ENCODE data around the gene ZMAT5. TPM values are rescaled to one million over a fixed set of nuclear protein-coding genes. Genes with fewer than 3 reads are reported as not detected.

ZMAT5 gene
- total RNA-seq, 1 experiment from 2014 or later = 21.0 TPM

DNA sequence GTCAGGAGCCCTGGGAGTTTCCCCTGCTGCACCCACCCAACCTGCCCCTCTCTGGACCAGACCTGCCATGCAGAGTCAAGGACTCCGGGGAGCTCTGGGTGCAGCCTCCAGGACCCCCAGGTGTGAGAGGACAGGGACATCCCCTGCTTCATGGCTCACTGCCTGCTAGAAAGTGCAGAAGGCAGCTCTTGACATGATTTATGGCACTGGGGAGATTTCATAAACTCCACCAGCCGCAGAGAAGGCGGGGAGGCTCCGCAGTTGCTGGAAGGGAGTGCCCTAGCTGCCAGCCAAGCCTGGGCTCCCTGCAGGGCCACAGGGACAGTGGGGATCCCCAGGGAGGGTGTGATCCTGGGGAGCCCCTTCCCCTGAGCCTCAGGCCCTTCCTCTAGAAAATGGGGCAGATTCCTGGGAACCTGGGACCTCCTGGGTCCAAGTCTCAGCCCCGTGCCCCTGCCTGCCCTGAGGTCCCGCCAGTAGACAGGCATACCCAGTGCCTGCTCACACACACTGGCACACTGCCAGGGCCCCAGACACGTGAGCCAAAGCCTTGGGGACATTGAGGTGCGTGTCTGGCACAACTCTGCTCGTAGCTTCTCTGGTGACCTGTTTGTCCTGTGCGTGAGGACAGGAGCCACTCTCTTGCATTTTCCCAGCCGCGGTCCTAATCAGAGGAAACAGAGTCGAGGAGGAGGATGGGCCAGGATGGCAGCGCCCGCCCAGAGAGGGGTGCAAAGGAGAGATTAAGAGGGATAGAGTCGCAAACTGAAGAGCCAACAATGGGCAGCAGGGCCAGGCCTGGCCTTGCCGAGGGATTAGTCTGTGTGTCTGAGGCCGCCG is 33.2 kb downstream of the ZMAT5 start:
- CTCF ChIA-PET = no interaction called here
- no peaks in the 10 kb centered on the region for H3K9me3 Mint-ChIP-seq (ENCODE audit: low read depth, unreplicated experiment)
- TF ChIP-seq, protein P1, sequence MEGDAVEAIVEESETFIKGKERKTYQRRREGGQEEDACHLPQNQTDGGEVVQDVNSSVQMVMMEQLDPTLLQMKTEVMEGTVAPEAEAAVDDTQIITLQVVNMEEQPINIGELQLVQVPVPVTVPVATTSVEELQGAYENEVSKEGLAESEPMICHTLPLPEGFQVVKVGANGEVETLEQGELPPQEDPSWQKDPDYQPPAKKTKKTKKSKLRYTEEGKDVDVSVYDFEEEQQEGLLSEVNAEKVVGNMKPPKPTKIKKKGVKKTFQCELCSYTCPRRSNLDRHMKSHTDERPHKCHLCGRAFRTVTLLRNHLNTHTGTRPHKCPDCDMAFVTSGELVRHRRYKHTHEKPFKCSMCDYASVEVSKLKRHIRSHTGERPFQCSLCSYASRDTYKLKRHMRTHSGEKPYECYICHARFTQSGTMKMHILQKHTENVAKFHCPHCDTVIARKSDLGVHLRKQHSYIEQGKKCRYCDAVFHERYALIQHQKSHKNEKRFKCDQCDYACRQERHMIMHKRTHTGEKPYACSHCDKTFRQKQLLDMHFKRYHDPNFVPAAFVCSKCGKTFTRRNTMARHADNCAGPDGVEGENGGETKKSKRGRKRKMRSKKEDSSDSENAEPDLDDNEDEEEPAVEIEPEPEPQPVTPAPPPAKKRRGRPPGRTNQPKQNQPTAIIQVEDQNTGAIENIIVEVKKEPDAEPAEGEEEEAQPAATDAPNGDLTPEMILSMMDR (IDR thresholded peaks at IDR 0.05; ENCODE audit: unreplicated experiment) = no peak

DNA sequence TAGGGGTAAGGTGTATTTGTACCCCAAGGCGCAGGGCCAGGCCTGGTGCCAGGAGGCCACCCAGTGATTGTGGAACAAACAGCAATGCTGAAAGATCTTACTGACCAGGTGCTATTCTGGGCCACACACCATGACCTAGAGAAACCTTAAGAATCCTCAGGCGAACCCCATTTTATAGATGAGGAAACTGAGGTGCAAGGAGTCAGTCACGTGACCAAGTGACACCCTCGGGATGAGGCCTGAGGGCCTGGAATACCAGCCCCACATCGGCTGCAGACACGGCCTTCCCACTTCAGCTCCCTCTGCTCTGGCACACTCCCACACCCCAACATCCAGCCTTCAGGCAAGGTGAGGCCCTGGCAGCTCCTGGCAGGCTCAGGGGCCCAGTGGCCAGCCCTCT is 33.9 kb downstream of the ZMAT5 start:
- TF ChIP-seq, protein P1 (IDR thresholded peaks at IDR 0.05; ENCODE audit: unreplicated experiment) = no peak
- no peaks in the 10 kb centered on the region for H3K9me3 Mint-ChIP-seq (ENCODE audit: low read depth, unreplicated experiment)
- H3K4me1 Mint-ChIP-seq (ENCODE audit: low read depth, unreplicated experiment) = no peaks in the 10 kb centered on the region
- H3K4me3 Mint-ChIP-seq (ENCODE audit: low read depth, unreplicated experiment) = no peak overlapping the region
- no TSS peak for BruUV-seq (replicated peaks)
- no peak for DNase-seq
- H3K27me3 Mint-ChIP-seq (ENCODE audit: unreplicated experiment) = no peaks in the 10 kb centered on the region
- intact Hi-C loops (cut with micrococcal nuclease; ENCODE audit: unreplicated experiment) = no loop called here
- CTCF ChIA-PET = interaction anchor here (0.7 kb wide), 1 partner anchor 10 kb away, joined by 3 read pairs; no protein-coding TSS in a partner anchor
- H3K27ac Mint-ChIP-seq (ENCODE audit: unreplicated experiment) = no peak overlapping the region
- peaks cover 10% of the 10 kb centered on the region for H3K36me3 Mint-ChIP-seq (ENCODE audit: insufficient read depth, unreplicated experiment)

More for the DNA sequence above, 33.2 kb downstream of the ZMAT5 start:
- DNase-seq = no peak
- Mint-ChIP-seq H3K36me3 (ENCODE audit: insufficient read depth, unreplicated experiment) (peaks cover 10% of the 10 kb centered on the region), H3K4me3 (ENCODE audit: low read depth, unreplicated experiment) (no peak overlapping the region), H3K27ac (ENCODE audit: unreplicated experiment) (no peak overlapping the region), H3K27me3 (ENCODE audit: unreplicated experiment) (no peaks in the 10 kb centered on the region), H3K4me1 (ENCODE audit: low read depth, unreplicated experiment) (no peaks in the 10 kb centered on the region)
- intact Hi-C loops (cut with micrococcal nuclease; ENCODE audit: unreplicated experiment) = no loop called here
- no TSS peak for BruUV-seq (replicated peaks)

DNA sequence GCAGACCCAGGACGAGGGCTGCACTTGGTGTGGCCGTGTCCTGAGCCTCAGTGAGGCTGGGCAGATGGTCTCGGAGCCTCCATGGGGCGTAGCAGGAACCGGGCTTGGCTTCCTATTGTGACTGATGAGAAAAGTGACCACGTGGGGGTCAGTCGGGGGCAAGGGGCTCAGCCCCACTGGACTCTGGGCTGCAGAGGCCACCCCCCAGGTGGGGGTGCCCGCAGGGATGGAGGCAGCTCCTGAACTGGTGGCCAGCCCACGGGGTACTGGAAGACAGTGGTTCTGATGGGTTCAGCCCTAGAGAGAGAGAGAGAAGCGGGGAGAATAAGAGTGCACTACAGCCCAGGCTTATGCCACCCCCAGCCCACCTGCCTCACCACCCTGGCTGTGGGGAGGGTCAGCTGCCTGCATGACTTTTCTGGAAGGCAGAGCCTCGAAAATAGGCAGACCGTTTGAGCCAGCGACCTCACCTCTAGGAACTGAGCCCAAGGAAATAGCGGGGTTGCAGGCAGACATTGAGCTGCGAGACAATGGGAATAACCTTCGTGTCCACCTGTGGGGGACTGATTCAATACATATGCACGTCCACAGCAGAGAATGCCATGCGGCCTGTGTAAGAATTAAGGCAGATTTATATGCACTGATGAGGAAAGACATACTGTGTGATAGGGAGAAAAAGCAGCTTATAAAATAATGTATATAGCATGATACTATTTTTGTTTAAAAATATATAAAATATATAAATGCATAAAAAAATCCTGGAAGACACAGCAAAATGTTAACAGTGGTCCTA is 35.6 kb downstream of the ZMAT5 start:
- Mint-ChIP-seq H3K27ac (ENCODE audit: unreplicated experiment) (no peak overlapping the region), H3K4me1 (ENCODE audit: low read depth, unreplicated experiment) (no peaks in the 10 kb centered on the region), H3K36me3 (ENCODE audit: insufficient read depth, unreplicated experiment) (peaks cover 10% of the 10 kb centered on the region), H3K4me3 (ENCODE audit: low read depth, unreplicated experiment) (no peak overlapping the region), H3K9me3 (ENCODE audit: low read depth, unreplicated experiment) (no peaks in the 10 kb centered on the region), H3K27me3 (ENCODE audit: unreplicated experiment) (no peaks in the 10 kb centered on the region)
- no TSS peak for BruUV-seq (replicated peaks)
- TF ChIP-seq, protein P1 (IDR thresholded peaks at IDR 0.05; ENCODE audit: unreplicated experiment) = no peak
- intact Hi-C loops (cut with micrococcal nuclease; ENCODE audit: unreplicated experiment) = no loop called here
- CTCF ChIA-PET = interaction anchor here (0.6 kb wide), 1 partner anchor 213 kb away, joined by 5 read pairs; no protein-coding TSS in a partner anchor
- no peak for DNase-seq

DNA sequence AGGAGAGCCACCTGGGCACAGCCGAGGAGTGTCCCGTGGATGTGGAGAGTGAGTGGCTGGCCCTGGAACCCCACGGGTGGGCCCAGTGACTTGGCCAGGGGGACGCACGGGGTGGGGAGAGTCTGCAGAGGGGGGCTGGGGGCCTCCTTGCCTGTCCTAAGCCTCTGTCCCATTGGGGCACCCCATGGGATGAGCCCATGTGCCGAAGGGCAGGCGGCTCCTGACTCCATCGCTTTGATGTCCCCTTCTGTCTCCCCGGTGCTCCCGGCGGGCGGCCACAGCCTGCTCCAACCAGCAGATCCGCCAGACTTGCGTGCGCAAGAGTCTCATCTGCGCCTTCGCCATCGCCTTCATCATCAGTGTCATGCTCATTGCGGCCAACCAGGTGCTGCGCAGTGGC is 37.6 kb downstream of the ZMAT5 start:
- TF ChIP-seq, protein P1 (IDR thresholded peaks at IDR 0.05; ENCODE audit: unreplicated experiment) = no peak
- no peak for DNase-seq
- Mint-ChIP-seq H3K9me3 (ENCODE audit: low read depth, unreplicated experiment) (no peaks in the 10 kb centered on the region), H3K36me3 (ENCODE audit: insufficient read depth, unreplicated experiment) (peaks cover 10% of the 10 kb centered on the region), H3K4me3 (ENCODE audit: low read depth, unreplicated experiment) (no peak overlapping the region), H3K27me3 (ENCODE audit: unreplicated experiment) (no peaks in the 10 kb centered on the region), H3K27ac (ENCODE audit: unreplicated experiment) (no peak overlapping the region), H3K4me1 (ENCODE audit: low read depth, unreplicated experiment) (no peaks in the 10 kb centered on the region)
- intact Hi-C loops (cut with micrococcal nuclease; ENCODE audit: unreplicated experiment) = no loop called here
- CTCF ChIA-PET = no interaction called here
- BruUV-seq (replicated peaks) = no TSS peak

All from Calu3 (cell line).